ENCODE measurements around the gene BCL2L11. TPM values are rescaled to one million over a fixed set of nuclear protein-coding genes. Genes with fewer than 3 reads are reported as not detected.

Gene BCL2L11
- total and polyA plus RNA-seq, 9 donors: 11.6 to 34.7 (median 20.2) TPM

DNA sequence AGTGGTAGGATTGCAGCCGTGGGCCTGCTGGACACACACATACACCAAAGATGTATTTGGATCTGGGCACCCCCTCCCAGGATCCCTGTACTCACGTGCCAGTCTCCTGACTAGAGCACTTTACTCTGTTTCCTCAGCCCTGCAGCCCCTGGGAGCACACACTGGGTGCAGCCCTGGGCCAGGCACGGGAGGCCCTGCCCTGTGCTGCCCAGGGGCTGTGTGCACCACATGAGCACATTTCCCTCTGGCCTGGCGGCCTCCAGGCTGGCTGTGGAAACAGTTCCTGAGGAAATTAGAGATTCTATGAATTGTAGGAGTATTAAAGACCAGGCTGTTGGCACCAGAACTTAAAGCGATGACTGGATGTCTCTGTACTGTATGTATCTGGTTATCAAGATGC lies 45.4 kb downstream of the BCL2L11 start:
- H3K4me3 ChIP-seq: no peak overlapping the region
- no peaks in the 10 kb centered on the region for H3K36me3 ChIP-seq
- no peaks in the 10 kb centered on the region for H3K9me3 ChIP-seq
- WGBS, 3 donors: 97 to 98% (median 98%) methylated on average over 5 of the region's 5 CpGs
- H3K27ac ChIP-seq: no peak overlapping the region
- TF ChIP-seq, protein P1, sequence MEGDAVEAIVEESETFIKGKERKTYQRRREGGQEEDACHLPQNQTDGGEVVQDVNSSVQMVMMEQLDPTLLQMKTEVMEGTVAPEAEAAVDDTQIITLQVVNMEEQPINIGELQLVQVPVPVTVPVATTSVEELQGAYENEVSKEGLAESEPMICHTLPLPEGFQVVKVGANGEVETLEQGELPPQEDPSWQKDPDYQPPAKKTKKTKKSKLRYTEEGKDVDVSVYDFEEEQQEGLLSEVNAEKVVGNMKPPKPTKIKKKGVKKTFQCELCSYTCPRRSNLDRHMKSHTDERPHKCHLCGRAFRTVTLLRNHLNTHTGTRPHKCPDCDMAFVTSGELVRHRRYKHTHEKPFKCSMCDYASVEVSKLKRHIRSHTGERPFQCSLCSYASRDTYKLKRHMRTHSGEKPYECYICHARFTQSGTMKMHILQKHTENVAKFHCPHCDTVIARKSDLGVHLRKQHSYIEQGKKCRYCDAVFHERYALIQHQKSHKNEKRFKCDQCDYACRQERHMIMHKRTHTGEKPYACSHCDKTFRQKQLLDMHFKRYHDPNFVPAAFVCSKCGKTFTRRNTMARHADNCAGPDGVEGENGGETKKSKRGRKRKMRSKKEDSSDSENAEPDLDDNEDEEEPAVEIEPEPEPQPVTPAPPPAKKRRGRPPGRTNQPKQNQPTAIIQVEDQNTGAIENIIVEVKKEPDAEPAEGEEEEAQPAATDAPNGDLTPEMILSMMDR (IDR thresholded peaks at IDR 0.05): no peak
- TF ChIP-seq EP300 (IDR thresholded peaks at IDR 0.05): no peak
- TF ChIP-seq POLR2A (IDR thresholded peaks at IDR 0.05): no peak
- intact Hi-C loops (cut with DNase I): no loop called here
- no peaks in the 10 kb centered on the region for H3K4me1 ChIP-seq (ENCODE audit: insufficient read depth)
- no peaks in the 10 kb centered on the region for H3K27me3 ChIP-seq
- no peak for DNase-seq

DNA sequence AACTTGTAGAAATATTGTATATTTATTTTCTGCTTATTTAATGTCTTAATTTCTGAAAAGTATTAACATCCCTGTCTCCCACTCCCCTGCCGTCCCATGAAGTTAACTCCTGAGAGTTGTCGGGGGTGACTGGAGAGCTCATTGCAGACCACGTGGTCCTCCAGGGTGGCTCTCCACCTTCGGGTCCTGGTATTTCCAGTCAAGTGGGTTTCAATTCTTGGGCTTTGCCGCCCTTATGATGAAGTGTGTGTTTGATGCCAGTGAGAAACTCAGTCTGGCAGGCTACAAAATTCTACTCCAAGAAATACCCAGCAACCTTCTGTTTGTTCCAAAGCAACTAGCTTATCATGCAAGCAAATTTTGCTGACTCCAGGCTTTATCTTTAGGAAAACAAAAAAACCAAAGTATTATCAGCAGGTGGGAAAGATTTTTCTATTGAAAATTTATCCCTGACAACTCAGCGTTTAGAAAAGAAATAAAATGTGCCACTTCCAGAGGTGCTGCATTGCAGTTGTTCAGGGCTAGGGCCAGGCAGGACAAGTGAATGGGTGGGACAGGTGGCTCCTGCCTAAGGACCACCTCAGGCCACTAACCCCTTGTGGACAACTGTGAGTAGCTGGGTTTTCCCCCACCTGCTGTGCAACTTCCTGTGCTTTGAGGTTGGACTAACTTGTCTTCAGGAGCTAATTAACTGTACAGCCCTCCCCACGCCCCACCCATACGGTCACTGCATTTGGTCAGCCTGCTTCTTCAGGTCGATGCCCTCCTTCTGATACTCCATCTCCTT lies 46.6 kb downstream of the BCL2L11 start:
- H3K27ac ChIP-seq: no peak overlapping the region
- no peaks in the 10 kb centered on the region for H3K36me3 ChIP-seq
- no peaks in the 10 kb centered on the region for H3K4me1 ChIP-seq (ENCODE audit: insufficient read depth)
- no peaks in the 10 kb centered on the region for H3K27me3 ChIP-seq
- no peak for DNase-seq
- H3K4me3 ChIP-seq: no peak overlapping the region
- intact Hi-C loops (cut with DNase I): no loop called here
- H3K9me3 ChIP-seq: no peaks in the 10 kb centered on the region
- no peak for TF ChIP-seq EP300 (IDR thresholded peaks at IDR 0.05)
- no peak for TF ChIP-seq POLR2A (IDR thresholded peaks at IDR 0.05)
- TF ChIP-seq, protein P1 (IDR thresholded peaks at IDR 0.05): no peak
- WGBS, 3 donors: 89 to 93% (median 92%) methylated on average over 9 of the region's 9 CpGs

GRCh38 chr2:111167863-111168162 lies 47.1 kb downstream of the BCL2L11 start:
- no peaks in the 10 kb centered on the region for H3K9me3 ChIP-seq
- H3K27ac ChIP-seq: no peak overlapping the region
- intact Hi-C loops (cut with DNase I): no loop called here
- H3K4me1 ChIP-seq (ENCODE audit: insufficient read depth): no peaks in the 10 kb centered on the region
- no peaks in the 10 kb centered on the region for H3K36me3 ChIP-seq
- H3K4me3 ChIP-seq: no peak overlapping the region
- no peak for TF ChIP-seq EP300 (IDR thresholded peaks at IDR 0.05)
- TF ChIP-seq, protein P1 (IDR thresholded peaks at IDR 0.05): no peak
- TF ChIP-seq POLR2A (IDR thresholded peaks at IDR 0.05): no peak
- no peaks in the 10 kb centered on the region for H3K27me3 ChIP-seq
- no peak for DNase-seq
- WGBS, 3 donors: 86 to 88% (median 87%) methylated on average over 4 of the region's 4 CpGs

DNA sequence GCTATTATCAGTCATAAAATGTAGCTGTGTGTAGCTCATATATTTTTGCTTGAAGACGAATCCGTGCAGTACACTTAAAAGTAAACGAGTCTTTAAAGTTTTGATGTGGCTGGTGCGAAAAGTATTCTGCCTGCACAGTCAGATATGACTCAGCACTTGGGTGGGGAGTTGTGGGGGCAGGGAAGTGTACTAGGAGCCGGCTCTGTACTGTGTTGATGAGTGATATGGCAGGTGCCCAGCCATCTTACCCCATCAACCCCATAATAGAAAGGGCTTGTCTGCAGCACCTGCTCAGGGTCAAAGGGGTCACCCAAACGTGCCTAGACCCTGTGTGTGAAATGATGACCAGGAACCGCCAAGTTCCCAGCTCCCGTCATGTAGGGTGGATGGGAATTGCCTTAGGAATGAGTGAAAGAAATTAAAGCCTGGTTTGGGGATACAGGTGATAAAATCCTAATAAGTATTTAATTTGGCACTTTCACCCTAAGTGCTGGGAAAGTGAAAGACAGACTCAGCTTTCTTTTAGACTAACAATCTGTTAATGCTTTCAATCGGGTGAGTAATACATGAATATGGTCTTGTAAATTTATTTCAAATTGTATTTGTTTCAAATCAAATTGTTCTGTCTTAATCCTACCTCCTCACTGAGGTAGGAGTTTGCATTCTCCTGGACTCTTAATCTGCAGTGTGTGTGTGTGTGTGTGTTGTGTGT lies 48.0 kb downstream of the BCL2L11 start:
- WGBS, 3 donors: 27 to 31% (median 30%) methylated on average over 9 of the region's 9 CpGs
- peak in 3 of 5 donors; percentile 29 to 39 (median 31) for DNase-seq
- intact Hi-C loops (cut with DNase I): no loop called here

More for the DNA sequence above, 48.0 kb downstream of the BCL2L11 start:
- Histone ChIP-seq H3K9me3 (no peaks in the 10 kb centered on the region), H3K27ac (no peak overlapping the region), H3K4me1 (ENCODE audit: insufficient read depth) (no peaks in the 10 kb centered on the region), H3K27me3 (no peaks in the 10 kb centered on the region), H3K4me3 (no peak overlapping the region), H3K36me3 (no peaks in the 10 kb centered on the region)
- no peak for TF ChIP-seq EP300 (IDR thresholded peaks at IDR 0.05)
- no peak for TF ChIP-seq POLR2A (IDR thresholded peaks at IDR 0.05)
- TF ChIP-seq, protein P1 (IDR thresholded peaks at IDR 0.05): no peak

Measured in ovary (tissue), 9 donors.